ENCODE measurements around the gene UNC13A. TPM values are rescaled to one million over a fixed set of nuclear protein-coding genes. Genes with fewer than 3 reads are reported as not detected.
"Not testable (repeated sequence)": the region's sequence is repeated elsewhere in the genome, so short reads cannot be mapped to it uniquely, and the experiment has no call there.

UNC13A gene
- total RNA-seq, 1 experiment from 2014 or later, result 22.2 TPM

DNA sequence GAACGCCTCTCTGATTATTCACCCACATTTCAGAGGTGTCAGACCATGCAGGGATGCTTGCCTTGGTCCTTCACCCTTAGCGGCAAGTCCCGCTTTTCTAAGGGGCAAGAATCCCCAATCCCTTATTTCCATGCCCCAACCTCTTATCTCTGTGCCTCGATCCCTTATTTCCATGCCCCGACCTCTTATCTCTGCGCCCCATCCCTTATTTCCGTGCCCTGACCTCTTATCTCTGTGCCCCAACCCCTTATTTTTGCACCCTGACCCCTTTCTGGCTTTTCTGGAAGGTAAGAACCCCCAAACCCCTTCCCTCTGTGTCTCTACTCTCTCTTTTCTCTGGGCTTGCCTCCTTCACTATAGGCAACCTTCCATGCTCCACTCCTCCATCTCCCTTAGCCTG, 93.9 kb downstream of the UNC13A start:
- not testable (repeated sequence) for DNase-seq; H3K9me3 Mint-ChIP-seq; H2BK12ac ChIP-seq (ENCODE audit: insufficient read length, low read depth, low read length); H3K27me3 ChIP-seq (ENCODE audit: insufficient read depth, low read length); H3K9me3 ChIP-seq (ENCODE audit: control insufficient read depth, low read depth, low read length); H3T11ph ChIP-seq (ENCODE audit: low read length); H2AFZ ChIP-seq (ENCODE audit: low read length); H3K23me2 ChIP-seq (ENCODE audit: insufficient read length, low read depth, low read length, poor library complexity, severe bottlenecking); H2BK5ac ChIP-seq (ENCODE audit: insufficient read length, low read length); H3K9ac ChIP-seq (ENCODE audit: extremely low read depth, insufficient read length, low read length); H3K56ac ChIP-seq (ENCODE audit: insufficient read length, low read depth, low read length); H3K36me3 Mint-ChIP-seq (ENCODE audit: insufficient read depth in 1 of 3, low read depth in 3 of 3); H2BK15ac ChIP-seq (ENCODE audit: low read depth, low read length); H3K18ac ChIP-seq (ENCODE audit: insufficient read length, low read depth, low read length); H3K4ac ChIP-seq (ENCODE audit: low read depth, low read length); H3K4me2 ChIP-seq (ENCODE audit: insufficient read depth, insufficient read length, low read length); H3K79me1 ChIP-seq (ENCODE audit: insufficient read depth, low read depth, low read length, poor library complexity, severe bottlenecking); H3K4me1 Mint-ChIP-seq; H4K91ac ChIP-seq (ENCODE audit: insufficient read length, low read depth, low read length); H2BK20ac ChIP-seq (ENCODE audit: low read depth, low read length, poor library complexity, severe bottlenecking); H4K8ac ChIP-seq (replicated peaks; ENCODE audit: insufficient read length, low read depth, low read length); H3K23ac ChIP-seq (ENCODE audit: insufficient read length, low read depth, low read length); H2AK5ac ChIP-seq (ENCODE audit: insufficient read length, low read length); H3K27ac Mint-ChIP-seq; H3K27me3 Mint-ChIP-seq (ENCODE audit: low read depth); H4K20me1 ChIP-seq (ENCODE audit: control insufficient read depth, insufficient read depth, insufficient read length); H2BK120ac ChIP-seq (ENCODE audit: low read depth, low read length, poor library complexity, severe bottlenecking); H3K79me2 ChIP-seq (ENCODE audit: insufficient read depth, low read length); H4K5ac ChIP-seq (ENCODE audit: insufficient read length, low read depth, low read length); H3K27ac ChIP-seq (ENCODE audit: insufficient read length, low read depth, low read length); H3K4me3 Mint-ChIP-seq; H3K14ac ChIP-seq (ENCODE audit: insufficient read depth, low read length); H3K4me1 ChIP-seq (ENCODE audit: insufficient read depth, low read length)
- no CpG with 5 or more reads among the region's 7 CpGs for WGBS (ENCODE audit: extremely low coverage, insufficient read length, low lambda C conversion rate)

Data from H9 (cell line).